Neural progenitor cell (in vitro differentiated cells): Measurements from ENCODE around the gene NEGR1.

ENCODE experiments used
- CTCF ChIP-seq: fragments of 200-600 bp; sonication (generic); IDR thresholded peaks from 2 replicates; pipeline ENCODE4 v1.5.1; 2017; ENCODE audit warnings: antibody characterized with exemption, mild to moderate bottlenecking
- EZH2 ChIP-seq: fragments of 200-600 bp; sonication (generic); IDR thresholded peaks from 2 replicates; pipeline ENCODE4 v1.6.1; 2017; ENCODE audit warnings: antibody characterized with exemption, mild to moderate bottlenecking, moderate library complexity

- no peak for TF ChIP-seq CTCF
- no peak for TF ChIP-seq EZH2
Observed at GRCh38 chr1:71350330-71350729, 932.0 kb downstream of the NEGR1 start.
